Activated naive CD4-positive, alpha-beta T cell treated with anti-CD3 and anti-CD28 coated beads, Interleukin-2, amount 10 ng/mL, durations not matched to agents 7 days and 5 days (primary cell): ENCODE measurements around the gene GRM7.

Experiments
- CTCF ChIA-PET: fragments of 350-600 bp; sonication (Branson Sonifier 250); formaldehyde crosslinking; loops from one replicate; lab custom pipeline; 2021; ENCODE audit warnings: antibody characterized with exemption; lab: Charles Lee
- DNase-seq: peaks from one replicate; pipeline ENCODE4 v3.0.0-alpha.2; 2020
- H3K27ac Mint-ChIP-seq: one replicate; pipeline ENCODE4 v1.8.0; 2021; ENCODE audit warnings: mild to moderate bottlenecking, moderate library complexity, mixed read lengths
- H3K27me3 Mint-ChIP-seq: one replicate; pipeline ENCODE4 v1.8.0; 2021; ENCODE audit warnings: mild to moderate bottlenecking, mixed read lengths
- H3K36me3 Mint-ChIP-seq: one replicate; pipeline ENCODE4 v1.8.0; 2021; ENCODE audit warnings: mixed read lengths
- H3K4me1 Mint-ChIP-seq: one replicate; pipeline ENCODE4 v1.8.0; 2021; ENCODE audit warnings: mixed read lengths
- H3K4me3 Mint-ChIP-seq: one replicate; pipeline ENCODE4 v1.8.0; 2021; ENCODE audit warnings: mild to moderate bottlenecking, moderate library complexity, mixed read lengths
- H3K9me3 Mint-ChIP-seq: one replicate; pipeline ENCODE4 v1.8.0; 2021; ENCODE audit warnings: mixed read lengths

GRM7 gene

GRCh38 chr3:7293286-7293685, 432.4 kb downstream of the GRM7 start:
- DNase-seq = no peak
- no peaks in the 10 kb centered on the region for H3K27me3 Mint-ChIP-seq
- no peak overlapping the region for H3K4me3 Mint-ChIP-seq
- no peaks in the 10 kb centered on the region for H3K36me3 Mint-ChIP-seq
- CTCF ChIA-PET = no interaction called here
- peaks cover 2% of the 10 kb centered on the region for H3K4me1 Mint-ChIP-seq
- H3K27ac Mint-ChIP-seq = no peak overlapping the region
- peaks cover 2% of the 10 kb centered on the region for H3K9me3 Mint-ChIP-seq

DNA sequence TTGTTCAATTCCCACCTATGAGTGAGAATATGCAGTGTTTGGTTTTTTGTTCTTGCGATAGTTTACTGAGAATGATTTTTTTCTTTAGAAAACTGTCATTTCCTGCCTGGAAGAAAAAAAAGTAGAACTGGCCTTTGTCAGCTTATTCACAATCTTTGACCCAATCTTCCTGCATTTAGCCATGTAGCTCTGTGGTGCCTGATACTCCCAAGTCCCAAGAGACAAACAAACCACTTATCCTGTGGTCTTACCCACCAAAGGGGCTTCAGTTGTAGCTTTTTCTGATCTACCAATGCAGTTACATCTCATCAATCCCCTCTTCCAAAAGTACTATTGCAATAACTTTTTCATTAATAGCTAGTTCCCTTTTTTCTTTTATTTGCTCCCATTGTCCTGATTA, 444.6 kb downstream of the GRM7 start:
- no peaks in the 10 kb centered on the region for H3K27me3 Mint-ChIP-seq
- CTCF ChIA-PET = no interaction called here
- H3K9me3 Mint-ChIP-seq = peaks cover 2% of the 10 kb centered on the region
- H3K4me1 Mint-ChIP-seq = no peaks in the 10 kb centered on the region
- no peak overlapping the region for H3K27ac Mint-ChIP-seq
- no peak overlapping the region for H3K4me3 Mint-ChIP-seq
- no peak for DNase-seq
- H3K36me3 Mint-ChIP-seq = no peaks in the 10 kb centered on the region

DNA sequence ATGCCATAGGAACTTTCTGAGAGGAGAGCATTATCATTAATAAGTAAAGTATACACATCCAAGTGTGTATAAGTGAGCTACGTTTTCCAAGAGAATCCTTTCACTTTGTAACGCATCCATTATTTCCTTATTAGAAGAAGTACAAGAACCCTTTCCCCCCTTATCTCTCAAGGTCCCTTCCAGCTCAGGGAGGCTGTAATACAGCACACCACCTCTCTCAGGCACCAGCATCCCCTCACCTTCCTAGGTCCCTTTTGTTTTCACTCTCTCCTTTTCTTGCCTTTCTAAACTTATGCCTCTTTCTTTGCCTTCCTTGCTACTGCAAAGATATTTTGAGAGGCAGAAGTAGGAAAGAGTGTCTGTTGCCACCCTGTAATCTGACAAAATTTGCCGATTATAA, 446.0 kb downstream of the GRM7 start:
- Mint-ChIP-seq H3K9me3 (peaks cover 2% of the 10 kb centered on the region), H3K27me3 (no peaks in the 10 kb centered on the region), H3K36me3 (no peaks in the 10 kb centered on the region), H3K4me1 (no peaks in the 10 kb centered on the region), H3K27ac (no peak overlapping the region), H3K4me3 (no peak overlapping the region)
- no peak for DNase-seq
- CTCF ChIA-PET = no interaction called here

DNA sequence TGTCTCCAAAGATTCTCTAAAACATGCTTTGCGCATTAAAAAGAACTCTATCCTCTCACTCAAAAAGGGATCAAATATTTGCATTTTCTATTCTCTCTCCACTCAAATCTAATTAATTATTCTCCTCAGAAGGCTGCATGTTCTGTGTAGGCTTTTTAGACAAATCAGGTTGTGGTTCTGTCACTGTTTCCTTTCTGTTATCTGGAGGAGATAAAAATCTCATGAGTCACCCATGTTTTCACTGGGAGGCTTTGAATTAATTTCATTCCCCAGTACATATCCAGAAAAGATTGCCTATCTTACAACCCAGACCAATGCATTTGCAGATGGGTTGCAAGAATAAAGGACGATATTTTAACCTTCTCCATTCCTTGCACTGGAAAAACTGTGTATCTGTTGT, 446.5 kb downstream of the GRM7 start:
- H3K4me3 Mint-ChIP-seq = no peak overlapping the region

GRCh38 chr3:7309641-7310102, 448.8 kb downstream of the GRM7 start:
- H3K4me3 Mint-ChIP-seq = no peak overlapping the region
- H3K4me1 Mint-ChIP-seq = no peaks in the 10 kb centered on the region
- no peaks in the 10 kb centered on the region for H3K9me3 Mint-ChIP-seq
- H3K27me3 Mint-ChIP-seq = no peaks in the 10 kb centered on the region
- H3K36me3 Mint-ChIP-seq = no peaks in the 10 kb centered on the region
- H3K27ac Mint-ChIP-seq = no peak overlapping the region
- no peak for DNase-seq
- CTCF ChIA-PET = no interaction called here

More for the DNA sequence above, 446.5 kb downstream of the GRM7 start:
- no peak overlapping the region for H3K27ac Mint-ChIP-seq
- peaks cover 2% of the 10 kb centered on the region for H3K9me3 Mint-ChIP-seq
- DNase-seq = no peak
- H3K36me3 Mint-ChIP-seq = no peaks in the 10 kb centered on the region
- CTCF ChIA-PET = no interaction called here
- H3K27me3 Mint-ChIP-seq = no peaks in the 10 kb centered on the region
- no peaks in the 10 kb centered on the region for H3K4me1 Mint-ChIP-seq

DNA sequence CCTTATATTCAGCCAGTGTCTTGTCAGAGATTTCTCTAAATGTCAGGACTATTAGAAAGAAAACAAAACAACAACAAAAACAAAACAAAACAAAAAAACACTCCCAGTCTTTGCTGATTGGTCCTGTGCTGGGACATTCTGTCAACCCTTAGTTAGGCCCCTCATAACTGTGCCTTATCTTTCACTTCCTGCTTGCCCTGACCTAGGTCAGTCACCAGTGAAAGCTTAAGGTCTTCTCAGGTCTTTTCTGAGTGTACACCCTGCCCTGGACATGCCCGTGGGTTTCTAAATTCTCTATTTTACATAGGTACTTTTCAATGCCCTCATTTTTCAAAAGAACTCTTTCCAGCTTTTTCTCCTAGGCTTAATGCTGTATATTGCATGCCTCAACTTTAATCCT, 454.1 kb downstream of the GRM7 start:
- Mint-ChIP-seq H3K9me3 (no peaks in the 10 kb centered on the region), H3K4me1 (no peaks in the 10 kb centered on the region), H3K27me3 (no peaks in the 10 kb centered on the region), H3K27ac (no peak overlapping the region), H3K36me3 (no peaks in the 10 kb centered on the region), H3K4me3 (no peak overlapping the region)
- CTCF ChIA-PET = no interaction called here
- DNase-seq = no peak

DNA sequence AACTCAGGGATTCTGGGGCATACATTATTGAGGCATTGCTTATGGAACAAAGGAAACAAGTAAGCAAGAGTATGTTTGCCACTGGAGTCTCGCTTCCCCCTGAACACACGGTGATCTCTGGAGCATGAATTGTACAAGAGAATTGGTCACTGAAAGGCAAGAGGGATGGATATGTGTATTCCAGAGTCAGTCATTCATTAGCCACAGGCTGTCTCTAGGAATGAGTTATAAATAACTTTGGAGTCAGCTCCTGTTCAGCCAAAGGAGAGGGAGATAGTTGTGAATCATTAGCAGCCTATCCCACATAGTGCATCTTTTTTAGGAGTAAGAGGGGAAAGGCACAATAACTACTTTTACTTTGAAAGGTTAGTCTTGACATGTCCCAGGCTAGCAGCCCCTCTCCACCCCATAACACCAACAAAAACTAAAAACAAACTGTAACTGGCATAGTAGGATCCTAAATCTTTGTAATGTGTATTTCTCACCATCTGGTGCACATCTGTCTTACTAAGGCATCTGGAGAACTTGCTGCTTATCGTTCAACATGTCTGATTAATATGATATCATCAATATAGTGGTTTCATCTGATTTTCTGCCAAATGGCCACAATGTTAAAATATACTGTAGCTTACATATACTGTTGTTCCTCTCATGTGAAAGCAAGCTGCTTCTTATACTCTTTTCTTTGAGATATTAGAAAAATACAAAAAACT, 462.2 kb downstream of the GRM7 start:
- Mint-ChIP-seq H3K4me3 (no peak overlapping the region), H3K4me1 (no peaks in the 10 kb centered on the region), H3K27me3 (no peaks in the 10 kb centered on the region), H3K9me3 (peaks cover 2% of the 10 kb centered on the region), H3K36me3 (no peaks in the 10 kb centered on the region), H3K27ac (no peak overlapping the region)
- CTCF ChIA-PET = no interaction called here
- DNase-seq = no peak

DNA sequence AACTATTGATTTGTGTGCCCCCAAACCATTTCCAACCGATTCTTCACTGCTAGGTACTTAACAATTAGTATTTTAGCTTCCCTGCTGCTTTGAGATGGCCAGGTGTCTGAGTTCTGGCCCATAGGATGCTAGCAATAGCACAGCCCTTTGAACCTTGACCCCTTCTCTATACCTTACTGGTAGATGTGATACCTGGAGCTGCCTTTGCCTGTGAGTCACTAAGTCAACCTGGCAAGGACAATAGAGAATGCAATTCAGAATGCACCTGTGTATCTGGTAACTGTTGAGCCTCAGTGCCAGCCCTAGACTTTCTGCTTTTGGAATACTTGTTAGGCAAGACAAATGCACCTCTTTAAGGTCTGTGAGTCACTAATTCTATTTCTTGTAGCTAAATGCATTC, 467.4 kb downstream of the GRM7 start:
- H3K4me3 Mint-ChIP-seq = no peak overlapping the region
- H3K27ac Mint-ChIP-seq = no peak overlapping the region
- H3K36me3 Mint-ChIP-seq = no peaks in the 10 kb centered on the region
- CTCF ChIA-PET = no interaction called here
- DNase-seq = no peak
- H3K27me3 Mint-ChIP-seq = no peaks in the 10 kb centered on the region
- no peaks in the 10 kb centered on the region for H3K4me1 Mint-ChIP-seq
- no peaks in the 10 kb centered on the region for H3K9me3 Mint-ChIP-seq

DNA sequence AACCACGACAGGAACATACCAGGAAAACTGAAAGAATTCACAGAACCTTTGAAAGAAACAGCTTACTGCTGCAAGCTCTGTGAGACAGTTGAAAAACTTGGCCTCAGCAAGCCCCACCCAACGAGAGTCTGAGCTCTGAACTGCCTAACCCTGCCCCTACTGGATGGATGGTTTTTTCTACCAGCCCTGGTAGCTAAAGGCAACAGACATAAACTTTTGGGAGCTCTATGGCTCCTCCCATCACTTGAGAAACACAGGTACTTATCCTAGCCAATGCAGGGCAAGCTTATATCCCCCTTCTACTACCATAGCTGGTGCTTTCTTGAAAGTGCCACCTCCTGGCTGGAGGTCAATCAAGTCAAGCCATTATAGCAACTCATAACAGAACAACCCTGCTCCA, 471.8 kb downstream of the GRM7 start:
- no peak overlapping the region for H3K4me3 Mint-ChIP-seq
- no peak overlapping the region for H3K27ac Mint-ChIP-seq
- CTCF ChIA-PET = no interaction called here

GRCh38 chr3:7333125-7333524, 472.2 kb downstream of the GRM7 start:
- no peaks in the 10 kb centered on the region for H3K4me1 Mint-ChIP-seq

More for the DNA sequence above, 471.8 kb downstream of the GRM7 start:
- no peaks in the 10 kb centered on the region for H3K36me3 Mint-ChIP-seq
- DNase-seq = no peak
- H3K9me3 Mint-ChIP-seq = peaks cover 5% of the 10 kb centered on the region
- no peaks in the 10 kb centered on the region for H3K4me1 Mint-ChIP-seq
- H3K27me3 Mint-ChIP-seq = no peaks in the 10 kb centered on the region

DNA sequence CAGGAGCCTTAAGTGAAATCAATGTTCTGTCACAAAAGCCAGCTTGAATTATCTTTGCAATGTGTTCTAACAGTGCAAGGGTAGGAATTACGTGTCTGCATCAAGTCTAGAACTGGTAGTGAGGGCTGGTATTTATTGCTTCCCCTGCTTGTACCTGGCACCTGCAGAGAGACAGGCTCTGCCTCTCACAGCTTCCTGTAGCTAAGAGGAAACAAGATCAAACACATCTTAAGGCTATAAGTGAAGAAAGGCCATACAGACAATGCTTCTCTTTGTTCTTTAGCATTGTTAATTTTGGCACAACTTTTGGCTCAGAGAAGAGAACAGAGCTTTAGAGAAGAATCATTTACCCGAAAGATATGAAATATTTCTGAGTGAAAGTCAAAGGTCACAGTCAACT, 479.9 kb downstream of the GRM7 start:
- no peak overlapping the region for H3K27ac Mint-ChIP-seq
- no peaks in the 10 kb centered on the region for H3K4me1 Mint-ChIP-seq
- CTCF ChIA-PET = no interaction called here
- H3K9me3 Mint-ChIP-seq = peaks cover 7% of the 10 kb centered on the region
- H3K4me3 Mint-ChIP-seq = no peak overlapping the region
- DNase-seq = no peak
- H3K36me3 Mint-ChIP-seq = no peaks in the 10 kb centered on the region
- no peaks in the 10 kb centered on the region for H3K27me3 Mint-ChIP-seq

More at GRCh38 chr3:7333125-7333524, 472.2 kb downstream of the GRM7 start:
- CTCF ChIA-PET = no interaction called here
- H3K36me3 Mint-ChIP-seq = no peaks in the 10 kb centered on the region
- peaks cover 7% of the 10 kb centered on the region for H3K9me3 Mint-ChIP-seq
- no peak for DNase-seq
- no peak overlapping the region for H3K27ac Mint-ChIP-seq
- H3K4me3 Mint-ChIP-seq = no peak overlapping the region
- no peaks in the 10 kb centered on the region for H3K27me3 Mint-ChIP-seq

- Mint-ChIP-seq H3K9me3 (peaks cover 3% of the 10 kb centered on the region), H3K27me3 (no peaks in the 10 kb centered on the region), H3K36me3 (no peaks in the 10 kb centered on the region), H3K4me3 (no peak overlapping the region), H3K27ac (no peak overlapping the region), H3K4me1 (no peaks in the 10 kb centered on the region)
- CTCF ChIA-PET = no interaction called here
- DNase-seq = no peak
Measured at GRCh38 chr3:7346364-7346763, 485.4 kb downstream of the GRM7 start.

DNA sequence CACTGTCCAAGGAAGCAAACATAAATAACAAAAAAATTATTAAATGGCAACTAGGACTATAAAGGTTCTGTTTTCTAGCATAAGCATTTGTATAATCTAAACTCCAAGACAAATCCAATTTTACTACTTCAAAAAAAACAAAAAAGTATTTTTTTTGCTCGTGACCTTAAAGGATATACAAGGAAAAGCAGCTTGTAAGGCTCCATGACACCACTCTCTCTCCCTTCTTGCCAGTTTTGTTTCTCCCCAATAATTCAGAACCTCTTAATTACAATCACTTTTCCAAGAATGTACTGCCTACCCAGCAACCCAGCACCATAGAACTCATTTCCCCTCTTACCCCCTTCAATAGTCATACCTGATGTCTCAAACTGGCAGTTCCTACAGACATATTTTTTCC, 496.2 kb downstream of the GRM7 start:
- Mint-ChIP-seq H3K27me3 (no peaks in the 10 kb centered on the region), H3K4me1 (no peaks in the 10 kb centered on the region), H3K27ac (no peak overlapping the region), H3K36me3 (no peaks in the 10 kb centered on the region), H3K4me3 (no peak overlapping the region), H3K9me3 (no peaks in the 10 kb centered on the region)
- DNase-seq = no peak
- CTCF ChIA-PET = no interaction called here

GRCh38 chr3:7367968-7368367, 507.1 kb downstream of the GRM7 start:
- H3K9me3 Mint-ChIP-seq = no peaks in the 10 kb centered on the region
- no peaks in the 10 kb centered on the region for H3K4me1 Mint-ChIP-seq
- no peaks in the 10 kb centered on the region for H3K27me3 Mint-ChIP-seq
- H3K4me3 Mint-ChIP-seq = no peak overlapping the region
- H3K27ac Mint-ChIP-seq = no peak overlapping the region
- no peak for DNase-seq
- no peaks in the 10 kb centered on the region for H3K36me3 Mint-ChIP-seq
- CTCF ChIA-PET = interaction anchor here (0.7 kb wide), 1 partner anchor 31 kb away, joined by 3 read pairs; no protein-coding TSS in a partner anchor

- Mint-ChIP-seq H3K4me3 (no peak overlapping the region), H3K36me3 (no peaks in the 10 kb centered on the region), H3K27me3 (no peaks in the 10 kb centered on the region), H3K4me1 (no peaks in the 10 kb centered on the region), H3K27ac (no peak overlapping the region), H3K9me3 (no peaks in the 10 kb centered on the region)
- DNase-seq = no peak
- CTCF ChIA-PET = no interaction called here
Measured at GRCh38 chr3:7368597-7368996, 507.7 kb downstream of the GRM7 start.
